ENCODE data around the gene UBE2B. TPM values are rescaled to one million over a fixed set of nuclear protein-coding genes. Genes with fewer than 3 reads are reported as not detected.

UBE2B gene
- total RNA-seq, 1 experiment from 2014 or later: 91.9 TPM

DNA sequence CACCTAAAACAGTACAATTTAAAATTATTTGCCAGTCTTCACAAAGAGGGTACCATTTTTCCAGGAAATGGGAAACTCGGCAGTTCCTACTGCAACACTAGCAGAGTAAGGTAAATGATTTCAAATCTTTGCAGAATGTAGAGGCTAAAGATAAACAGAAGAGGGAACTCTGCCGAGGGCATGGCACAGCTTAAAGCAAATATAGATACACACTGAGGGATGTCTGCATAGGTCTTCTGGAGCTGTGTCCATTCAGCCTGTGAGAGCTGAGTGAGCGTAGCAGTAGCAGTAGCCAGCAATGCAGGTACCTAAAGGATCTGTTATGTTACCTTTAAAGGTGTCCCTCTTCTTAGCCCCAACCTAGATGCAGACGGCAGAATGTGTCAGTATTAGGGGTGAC, 21.9 kb upstream of the UBE2B start:
- Histone ChIP-seq H3K27ac (ENCODE audit: low read depth, low read length) (no peak overlapping the region), H2AFZ (ENCODE audit: low read depth, low read length, poor library complexity, severe bottlenecking) (no peak overlapping the region), H3K36me3 (ENCODE audit: control insufficient read depth in 1 of 2, insufficient read depth in 2 of 2, low read length in 2 of 2) (no peaks in the 10 kb centered on the region), H3K4me3 (replicated peaks in 1 of 2; ENCODE audit: low read depth in 1 of 2, low read length in 2 of 2) (no peak overlapping the region), H3K79me2 (ENCODE audit: insufficient read depth, low read length) (no peaks in the 10 kb centered on the region), H3K9ac (ENCODE audit: low read length) (no peak overlapping the region), H3K27me3 (ENCODE audit: insufficient read depth, low read length) (no peaks in the 10 kb centered on the region), H3K9me3 (ENCODE audit: control insufficient read depth in 1 of 2, insufficient read depth in 1 of 2, low read depth in 1 of 2, low read length in 2 of 2) (no peaks in the 10 kb centered on the region), H3K9me2 (ENCODE audit: insufficient read depth) (no peaks in the 10 kb centered on the region), H3K4me2 (ENCODE audit: low read length) (no peak overlapping the region), H3K4me1 (ENCODE audit: control insufficient read depth in 1 of 2, insufficient read depth in 2 of 2, low read length in 2 of 2) (peaks cover 7 to 11% of the 10 kb centered on the region in 2 experiments; a peak in 3 of 4 replicates), H4K20me1 (ENCODE audit: insufficient read depth) (no peaks in the 10 kb centered on the region)
- POLR2A ChIA-PET: no interaction called here
- intact Hi-C loops (cut with micrococcal nuclease): no loop called here
- RAD21 ChIA-PET (ENCODE audit: low non-redundant PET in 1 of 2, low total read pairs in 2 of 2, uncharacterized antibody in 2 of 2, unreplicated experiment in 2 of 2): no interaction called here
- ATAC-seq (no peak), DNase-seq (ENCODE audit: low read depth, low spot score) (no peak)
- TF ChIP-seq TCF7L2 (IDR thresholded peaks at IDR 0.05; ENCODE audit: borderline replicate concordance, extremely low read depth, insufficient read depth, insufficient read length) (no peak), YY1 (IDR thresholded peaks at IDR 0.05; ENCODE audit: extremely low read depth, insufficient replicate concordance, low read depth, low read length) (no peak), SIN3A (IDR thresholded peaks at IDR 0.05; ENCODE audit: low read depth) (no peak), JUND (IDR thresholded peaks at IDR 0.05) (no peak), POLR2A (IDR thresholded peaks at IDR 0.05; ENCODE audit: borderline replicate concordance, extremely low read depth, insufficient read depth, insufficient read length) (no peak), CBX3 (IDR thresholded peaks at IDR 0.05; ENCODE audit: low read depth) (no peak), POLR2AphosphoS5 (IDR thresholded peaks at IDR 0.05; ENCODE audit: low read depth, low read length) (no peak), EZH2phosphoT487 (IDR thresholded peaks at IDR 0.05; ENCODE audit: borderline replicate concordance) (no peak)
- CTCF ChIA-PET: no interaction called here
- BruUV-seq (replicated peaks): no TSS peak

DNA sequence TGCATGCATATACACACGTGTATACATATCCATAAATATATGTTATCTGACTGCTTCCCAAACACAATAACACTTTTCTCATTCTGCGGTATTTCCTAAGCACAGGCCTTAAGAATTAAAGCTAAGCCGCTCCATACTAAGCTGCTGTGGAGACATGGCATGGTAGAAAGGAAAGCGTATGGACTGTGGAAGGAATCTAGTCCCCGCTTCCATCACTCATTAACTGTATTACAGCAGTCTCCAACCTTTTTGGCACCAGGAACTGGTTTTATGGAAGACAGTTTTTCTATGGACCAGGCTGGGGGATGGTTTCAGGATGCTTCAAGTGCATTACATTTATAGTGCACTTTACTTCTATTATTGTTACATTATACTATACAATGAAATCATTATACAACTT, 15.7 kb upstream of the UBE2B start:
- Histone ChIP-seq H4K20me1 (ENCODE audit: insufficient read depth) (no peaks in the 10 kb centered on the region), H2AFZ (ENCODE audit: low read depth, low read length, poor library complexity, severe bottlenecking) (no peak overlapping the region), H3K4me3 (replicated peaks in 1 of 2; ENCODE audit: low read depth in 1 of 2, low read length in 2 of 2) (no peak overlapping the region), H3K79me2 (ENCODE audit: insufficient read depth, low read length) (no peaks in the 10 kb centered on the region; the same call in 1 of the 2 replicates), H3K9me2 (ENCODE audit: insufficient read depth) (no peaks in the 10 kb centered on the region), H3K4me2 (ENCODE audit: low read length) (no peak overlapping the region), H3K27me3 (ENCODE audit: insufficient read depth, low read length) (no peaks in the 10 kb centered on the region), H3K9me3 (ENCODE audit: control insufficient read depth in 1 of 2, insufficient read depth in 1 of 2, low read depth in 1 of 2, low read length in 2 of 2) (no peaks in the 10 kb centered on the region), H3K36me3 (ENCODE audit: control insufficient read depth in 1 of 2, insufficient read depth in 2 of 2, low read length in 2 of 2) (no peaks in the 10 kb centered on the region), H3K27ac (ENCODE audit: low read depth, low read length) (no peak overlapping the region), H3K4me1 (ENCODE audit: control insufficient read depth in 1 of 2, insufficient read depth in 2 of 2, low read length in 2 of 2) (no peaks in the 10 kb centered on the region), H3K9ac (ENCODE audit: low read length) (no peak overlapping the region)
- DNase-seq (ENCODE audit: low read depth, low spot score) (no peak), ATAC-seq (no peak)
- no TSS peak for BruUV-seq (replicated peaks)
- ChIA-PET RAD21 (ENCODE audit: low non-redundant PET in 1 of 2, low total read pairs in 2 of 2, uncharacterized antibody in 2 of 2, unreplicated experiment in 2 of 2) (no interaction called here), POLR2A (no interaction called here), CTCF (no interaction called here)
- intact Hi-C loops (cut with micrococcal nuclease): no loop called here
- TF ChIP-seq, protein P1, sequence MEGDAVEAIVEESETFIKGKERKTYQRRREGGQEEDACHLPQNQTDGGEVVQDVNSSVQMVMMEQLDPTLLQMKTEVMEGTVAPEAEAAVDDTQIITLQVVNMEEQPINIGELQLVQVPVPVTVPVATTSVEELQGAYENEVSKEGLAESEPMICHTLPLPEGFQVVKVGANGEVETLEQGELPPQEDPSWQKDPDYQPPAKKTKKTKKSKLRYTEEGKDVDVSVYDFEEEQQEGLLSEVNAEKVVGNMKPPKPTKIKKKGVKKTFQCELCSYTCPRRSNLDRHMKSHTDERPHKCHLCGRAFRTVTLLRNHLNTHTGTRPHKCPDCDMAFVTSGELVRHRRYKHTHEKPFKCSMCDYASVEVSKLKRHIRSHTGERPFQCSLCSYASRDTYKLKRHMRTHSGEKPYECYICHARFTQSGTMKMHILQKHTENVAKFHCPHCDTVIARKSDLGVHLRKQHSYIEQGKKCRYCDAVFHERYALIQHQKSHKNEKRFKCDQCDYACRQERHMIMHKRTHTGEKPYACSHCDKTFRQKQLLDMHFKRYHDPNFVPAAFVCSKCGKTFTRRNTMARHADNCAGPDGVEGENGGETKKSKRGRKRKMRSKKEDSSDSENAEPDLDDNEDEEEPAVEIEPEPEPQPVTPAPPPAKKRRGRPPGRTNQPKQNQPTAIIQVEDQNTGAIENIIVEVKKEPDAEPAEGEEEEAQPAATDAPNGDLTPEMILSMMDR (IDR thresholded peaks at IDR 0.05 in 2 of 3, conservative IDR thresholded peaks at IDR 0.05 in 1 of 3; ENCODE audit: borderline replicate concordance in 1 of 3, insufficient read depth in 1 of 3, low read depth in 2 of 3, low read length in 2 of 3): no peak
- TF ChIP-seq YY1 (IDR thresholded peaks at IDR 0.05; ENCODE audit: extremely low read depth, insufficient replicate concordance, low read depth, low read length): no peak
- no peak for TF ChIP-seq SP1 (IDR thresholded peaks at IDR 0.05; ENCODE audit: low read depth)
- TF ChIP-seq, protein P2, sequence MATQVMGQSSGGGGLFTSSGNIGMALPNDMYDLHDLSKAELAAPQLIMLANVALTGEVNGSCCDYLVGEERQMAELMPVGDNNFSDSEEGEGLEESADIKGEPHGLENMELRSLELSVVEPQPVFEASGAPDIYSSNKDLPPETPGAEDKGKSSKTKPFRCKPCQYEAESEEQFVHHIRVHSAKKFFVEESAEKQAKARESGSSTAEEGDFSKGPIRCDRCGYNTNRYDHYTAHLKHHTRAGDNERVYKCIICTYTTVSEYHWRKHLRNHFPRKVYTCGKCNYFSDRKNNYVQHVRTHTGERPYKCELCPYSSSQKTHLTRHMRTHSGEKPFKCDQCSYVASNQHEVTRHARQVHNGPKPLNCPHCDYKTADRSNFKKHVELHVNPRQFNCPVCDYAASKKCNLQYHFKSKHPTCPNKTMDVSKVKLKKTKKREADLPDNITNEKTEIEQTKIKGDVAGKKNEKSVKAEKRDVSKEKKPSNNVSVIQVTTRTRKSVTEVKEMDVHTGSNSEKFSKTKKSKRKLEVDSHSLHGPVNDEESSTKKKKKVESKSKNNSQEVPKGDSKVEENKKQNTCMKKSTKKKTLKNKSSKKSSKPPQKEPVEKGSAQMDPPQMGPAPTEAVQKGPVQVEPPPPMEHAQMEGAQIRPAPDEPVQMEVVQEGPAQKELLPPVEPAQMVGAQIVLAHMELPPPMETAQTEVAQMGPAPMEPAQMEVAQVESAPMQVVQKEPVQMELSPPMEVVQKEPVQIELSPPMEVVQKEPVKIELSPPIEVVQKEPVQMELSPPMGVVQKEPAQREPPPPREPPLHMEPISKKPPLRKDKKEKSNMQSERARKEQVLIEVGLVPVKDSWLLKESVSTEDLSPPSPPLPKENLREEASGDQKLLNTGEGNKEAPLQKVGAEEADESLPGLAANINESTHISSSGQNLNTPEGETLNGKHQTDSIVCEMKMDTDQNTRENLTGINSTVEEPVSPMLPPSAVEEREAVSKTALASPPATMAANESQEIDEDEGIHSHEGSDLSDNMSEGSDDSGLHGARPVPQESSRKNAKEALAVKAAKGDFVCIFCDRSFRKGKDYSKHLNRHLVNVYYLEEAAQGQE (IDR thresholded peaks at IDR 0.05; ENCODE audit: low read depth): no peak
- no peak for TF ChIP-seq SRF (IDR thresholded peaks at IDR 0.05; ENCODE audit: low read depth)
- TF ChIP-seq ZFX (IDR thresholded peaks at IDR 0.05): no peak
- no peak for TF ChIP-seq JUND (IDR thresholded peaks at IDR 0.05)
- TF ChIP-seq ZNF274 (IDR thresholded peaks at IDR 0.05; ENCODE audit: low read depth, low read length): no peak
- TF ChIP-seq CBX3 (IDR thresholded peaks at IDR 0.05; ENCODE audit: low read depth): no peak
- TF ChIP-seq, protein P3, sequence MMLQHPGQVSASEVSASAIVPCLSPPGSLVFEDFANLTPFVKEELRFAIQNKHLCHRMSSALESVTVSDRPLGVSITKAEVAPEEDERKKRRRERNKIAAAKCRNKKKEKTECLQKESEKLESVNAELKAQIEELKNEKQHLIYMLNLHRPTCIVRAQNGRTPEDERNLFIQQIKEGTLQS (IDR thresholded peaks at IDR 0.05): no peak
- TF ChIP-seq FOSL1 (IDR thresholded peaks at IDR 0.05; ENCODE audit: low read depth): no peak
- TF ChIP-seq RAD21 (IDR thresholded peaks at IDR 0.05; ENCODE audit: low read depth): no peak
- no peak for TF ChIP-seq ELF1 (IDR thresholded peaks at IDR 0.05; ENCODE audit: borderline replicate concordance, low read depth)
